Femur (tissue), 1 donor: ENCODE measurements around the gene GINS2.
A peak's percentile ranks its signal among the peaks of the same experiment; 100 is the strongest.

Experiments used
- DNase-seq: peaks from one replicate; pipeline ENCODE4 v3.0.0-alpha.2; 2017

GINS2 gene

DNA sequence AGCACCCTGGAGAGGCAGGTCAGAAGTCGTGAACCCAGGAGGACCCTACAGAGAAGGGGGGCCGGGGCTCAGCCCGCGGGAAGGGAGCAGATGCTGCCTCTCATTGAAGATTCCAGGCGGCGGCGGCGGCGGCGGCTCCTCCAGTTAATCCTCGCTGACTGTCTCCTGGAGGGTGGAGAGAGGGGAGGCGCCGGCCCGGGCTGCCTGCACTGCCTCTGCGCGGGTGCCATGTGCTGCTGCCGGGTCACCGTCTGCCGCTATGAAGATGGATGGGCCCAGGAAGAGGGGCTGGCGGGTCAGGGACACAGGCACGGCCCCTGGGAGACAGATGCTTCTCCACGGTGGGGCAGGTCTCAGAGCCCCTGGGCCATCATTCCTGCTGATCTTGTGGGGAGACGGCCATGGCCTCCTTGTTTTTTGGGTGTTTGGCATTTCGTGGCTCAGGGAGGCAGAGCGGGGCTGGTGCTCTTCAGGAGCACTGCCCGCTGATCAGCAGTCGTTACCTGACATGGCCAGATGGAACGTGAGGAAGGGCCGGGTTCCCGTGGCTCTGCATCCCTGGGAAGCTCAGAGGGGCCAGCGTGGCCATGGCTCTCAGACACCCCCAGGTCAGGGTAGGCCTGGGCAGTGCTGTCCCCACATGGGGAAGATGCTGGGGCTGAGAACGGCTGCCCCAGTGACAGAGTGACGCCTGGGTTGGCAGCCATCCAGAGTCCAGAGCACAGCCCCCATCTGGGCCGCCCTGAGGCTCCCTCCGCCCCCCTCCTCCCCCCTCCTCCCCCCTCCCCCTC, 36.1 kb downstream of the GINS2 start:
- peak; percentile 73 for DNase-seq

DNA sequence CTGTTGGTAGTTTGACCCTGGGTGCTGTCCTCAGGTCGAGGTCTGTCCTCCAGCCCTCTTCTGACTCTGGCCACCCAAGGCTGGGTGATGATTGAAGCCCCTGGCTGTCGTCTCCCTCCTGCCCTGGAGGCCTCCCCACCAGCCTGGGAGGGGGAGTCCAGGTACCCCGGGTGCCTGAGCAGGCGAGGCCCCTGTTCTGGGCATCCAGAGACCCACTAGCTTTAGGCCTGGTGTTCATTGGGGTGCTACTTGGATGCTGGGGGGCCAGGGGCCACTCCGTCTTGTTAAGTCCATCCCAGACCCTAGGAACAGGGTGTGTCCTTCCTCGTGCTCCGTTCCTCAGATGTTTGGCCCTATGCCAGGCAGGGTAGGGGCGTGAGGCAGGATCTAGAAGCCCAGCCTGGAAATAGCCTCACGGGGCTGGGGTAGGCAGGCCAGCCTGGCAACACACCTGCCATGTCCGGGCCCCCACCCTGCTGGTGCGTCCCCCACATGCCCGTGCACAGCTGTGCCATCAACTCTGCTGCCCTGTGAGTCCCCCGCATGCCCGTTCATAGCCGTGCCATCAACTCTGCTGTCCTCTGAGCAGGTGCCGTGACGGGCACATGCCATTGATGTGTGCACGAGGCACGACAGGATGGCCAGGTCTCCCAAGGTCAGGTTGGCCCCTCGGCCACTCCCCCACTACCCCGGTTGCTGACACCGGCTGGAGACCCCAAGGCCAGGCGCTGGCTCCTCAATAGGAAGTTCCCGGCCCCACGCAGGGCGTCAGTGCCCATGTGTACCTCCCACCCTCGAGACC, 36.9 kb downstream of the GINS2 start:
- DNase-seq = peak; percentile 61

DNA sequence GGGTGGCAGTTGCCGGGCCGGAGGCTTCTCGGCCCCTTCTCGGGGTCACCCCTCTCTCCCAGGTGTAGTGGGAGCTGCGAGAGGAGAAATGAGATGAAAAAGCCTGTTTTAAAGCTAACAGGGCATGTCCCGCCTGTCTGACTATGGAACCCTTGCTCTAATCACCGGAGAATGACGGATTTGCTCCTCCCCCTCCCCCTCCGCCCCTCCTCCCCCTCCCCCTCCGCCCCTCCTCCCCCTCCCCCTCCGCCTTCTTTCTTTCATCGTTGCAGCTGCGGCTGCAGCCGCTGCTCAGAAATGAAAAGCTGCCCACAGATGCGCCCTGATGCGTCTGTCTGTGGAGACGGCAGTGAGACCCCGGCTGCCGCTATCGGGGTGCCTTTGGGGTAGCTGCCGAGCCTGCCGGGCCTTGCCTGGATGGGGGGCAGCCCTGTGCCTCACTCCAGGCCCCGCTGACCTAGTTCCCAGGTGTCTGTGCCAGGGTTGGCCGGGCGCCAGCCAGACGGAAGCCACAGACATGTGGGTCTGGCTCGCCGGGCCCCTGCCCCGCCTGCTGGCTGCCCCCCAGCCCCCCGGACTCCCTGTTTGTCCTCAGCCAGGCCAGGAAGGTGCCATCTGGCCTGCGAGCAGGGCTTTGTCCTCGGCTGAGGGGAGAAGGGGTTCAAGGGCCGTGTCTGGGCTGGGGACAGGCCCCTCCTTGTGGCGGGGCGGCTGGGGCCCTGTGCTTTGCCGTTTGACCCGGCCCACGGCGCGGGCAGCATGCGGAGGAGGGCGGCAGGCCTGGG, 37.7 kb downstream of the GINS2 start:
- DNase-seq = peak; percentile 61

DNA sequence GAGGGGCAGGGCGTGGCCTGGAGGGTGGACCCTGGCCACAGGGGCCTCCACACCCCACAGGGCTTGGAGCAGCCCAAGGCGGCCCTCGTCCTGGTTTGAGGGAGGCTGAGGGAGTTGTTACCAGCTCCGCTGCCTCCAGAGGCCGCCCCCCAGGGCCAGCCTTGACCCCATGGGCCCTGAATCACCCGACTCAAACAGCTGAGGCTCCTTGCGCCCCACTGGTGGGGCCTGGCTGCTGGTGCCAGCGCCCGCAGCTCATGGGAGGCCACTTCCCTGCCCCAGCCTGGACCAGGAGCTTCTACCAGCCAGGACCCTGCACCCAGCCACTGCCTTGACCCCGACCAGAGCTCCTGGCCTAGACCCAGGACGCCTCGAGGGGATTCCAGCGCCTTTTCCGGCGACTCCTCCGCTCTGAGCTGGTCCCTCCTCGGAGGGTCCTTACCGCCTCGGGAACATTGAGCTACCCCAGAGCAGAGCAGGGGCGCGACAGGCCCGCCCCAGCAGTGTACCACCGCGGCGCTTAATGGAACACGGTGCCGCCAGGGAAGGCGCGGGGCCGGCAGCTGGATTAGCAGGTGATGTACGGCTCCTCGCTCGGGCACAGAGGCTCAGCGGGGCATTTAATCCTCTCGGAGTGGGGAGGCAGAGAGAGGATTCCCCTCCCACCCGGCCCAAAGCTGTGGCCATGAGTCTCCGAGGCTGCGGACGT, 38.5 kb downstream of the GINS2 start:
- DNase-seq = no peak

DNA sequence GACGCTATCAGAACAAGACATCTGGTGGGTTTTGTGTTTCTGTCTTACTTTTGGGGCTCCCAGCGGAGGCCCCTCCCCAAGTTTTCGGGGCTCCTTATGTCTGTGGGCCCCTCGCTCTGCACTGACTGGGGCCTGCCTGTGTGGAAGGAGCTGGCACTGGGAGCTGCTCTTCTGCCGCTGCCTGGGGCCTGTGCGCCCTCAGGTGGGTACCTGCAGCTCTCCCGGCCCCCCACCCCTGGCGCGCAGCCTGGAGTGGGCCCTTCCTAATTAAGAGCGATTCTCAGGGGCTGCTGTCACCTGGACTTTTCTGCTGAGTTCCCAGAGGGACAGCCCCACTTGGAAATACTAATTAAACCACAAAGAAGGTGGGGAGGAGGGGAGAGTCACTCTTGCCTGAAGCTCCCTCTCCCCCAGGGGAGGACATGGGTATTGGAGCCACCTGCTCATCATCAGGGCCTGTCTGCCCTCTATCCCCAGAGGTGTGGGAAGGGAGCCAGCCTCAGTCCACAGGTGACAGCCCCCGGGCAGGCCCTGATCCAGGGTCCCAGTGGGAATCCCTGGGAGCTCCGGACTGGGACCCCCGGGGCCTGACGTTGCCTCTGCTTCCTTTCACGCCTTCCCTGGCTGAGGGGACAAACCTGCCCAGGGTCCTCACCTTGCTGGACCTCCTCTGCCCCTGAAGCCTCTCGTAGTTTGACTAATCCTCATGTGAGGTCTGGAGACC, 39.2 kb downstream of the GINS2 start:
- no peak for DNase-seq

DNA sequence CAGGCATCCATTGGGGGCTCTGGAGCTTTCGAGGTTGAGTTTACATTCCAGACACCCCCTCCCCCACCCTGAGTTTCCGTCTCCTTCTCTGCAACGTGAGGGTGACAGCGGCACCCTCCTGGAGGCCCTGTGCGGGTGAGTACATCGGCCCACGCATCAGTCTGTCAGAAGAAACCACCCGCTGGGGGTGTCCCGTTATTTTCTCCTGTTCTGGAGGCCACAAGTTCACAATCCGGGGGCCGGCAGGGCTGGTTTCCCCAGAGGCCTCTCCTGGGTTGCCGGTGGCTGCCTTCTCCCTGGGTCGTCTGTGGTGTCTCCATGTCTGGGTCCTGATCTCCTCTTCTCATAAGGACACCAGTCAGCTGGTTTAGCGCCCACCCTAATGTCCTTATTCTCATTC, 39.9 kb downstream of the GINS2 start:
- DNase-seq = no peak

DNA sequence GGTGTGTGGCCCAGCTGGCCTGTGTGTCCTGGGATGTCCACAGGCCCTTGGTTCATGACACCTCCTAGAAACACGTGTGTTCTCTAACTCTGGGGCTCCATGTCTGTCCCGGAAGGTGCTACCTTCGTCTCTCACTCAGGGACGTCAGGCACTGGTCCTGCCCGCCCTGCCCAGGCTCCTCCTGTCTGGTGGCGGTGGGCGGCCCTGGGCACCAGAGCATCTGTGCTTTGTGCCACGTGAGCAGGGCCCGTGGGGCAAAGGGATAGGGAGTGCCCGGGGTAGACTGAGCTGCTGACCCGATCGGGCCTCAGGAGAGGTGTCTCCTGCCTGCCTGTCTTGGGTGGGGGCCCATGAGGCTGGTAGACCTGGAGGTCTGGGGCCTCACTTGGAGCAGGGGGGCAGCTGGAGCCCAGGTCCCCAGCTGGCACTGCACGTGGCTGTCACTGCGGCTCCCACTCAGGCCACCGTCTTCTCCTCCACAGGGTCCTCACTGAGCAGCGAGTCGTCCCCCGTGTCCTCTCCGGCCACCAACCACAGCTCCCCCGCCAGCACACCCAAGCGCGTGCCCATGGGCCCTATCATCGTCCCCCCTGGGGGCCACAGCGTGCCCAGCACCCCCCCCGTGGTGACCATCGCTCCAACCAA, 40.6 kb downstream of the GINS2 start:
- DNase-seq = no peak

DNA sequence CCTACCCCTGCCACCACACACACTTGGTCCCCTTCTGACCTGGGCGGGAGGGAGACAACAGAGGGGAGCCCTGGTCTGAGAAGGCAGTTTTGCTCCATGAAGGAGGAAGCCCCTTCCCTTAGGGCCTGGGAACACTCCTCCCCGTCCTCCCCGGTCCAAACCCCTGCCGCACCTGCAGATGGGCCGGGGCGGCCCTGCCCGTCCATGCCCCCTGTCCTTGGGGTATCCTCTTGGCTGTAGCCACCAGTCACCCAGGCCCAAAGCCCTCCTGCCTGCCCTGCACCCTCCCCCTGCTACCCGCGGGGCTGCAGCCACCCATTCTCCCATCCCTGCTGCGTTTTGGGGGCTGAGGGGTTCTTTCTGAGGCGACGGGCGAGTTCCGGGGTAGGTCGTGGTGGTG, 41.8 kb downstream of the GINS2 start:
- no peak for DNase-seq

DNA sequence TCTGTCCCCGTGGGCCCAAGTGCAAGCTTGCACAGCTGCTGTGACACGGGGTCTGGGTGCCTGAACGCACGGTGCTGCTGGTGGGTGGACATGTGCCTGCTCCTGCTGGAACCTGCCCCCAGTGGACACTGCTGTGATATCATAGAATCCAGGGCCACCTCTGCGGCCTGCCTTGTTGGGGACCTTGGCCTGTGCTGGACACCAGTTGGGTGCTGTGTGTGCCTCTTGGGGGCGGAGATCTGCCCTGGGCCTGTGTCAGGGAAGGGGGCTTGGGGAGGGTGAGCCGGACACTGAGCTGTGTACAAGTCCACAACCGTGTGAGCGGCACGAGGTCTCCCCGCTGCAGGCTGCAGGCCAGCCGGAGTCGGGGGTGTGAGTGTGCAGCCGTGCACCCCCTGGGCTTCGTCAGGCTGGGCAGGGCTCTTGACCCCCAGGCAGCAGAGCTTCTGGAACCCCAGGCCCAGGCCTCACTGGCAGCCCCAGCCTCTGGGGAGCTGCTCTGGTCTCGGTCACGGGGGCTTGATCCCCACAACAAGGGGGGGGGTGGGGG, 42.3 kb downstream of the GINS2 start:
- DNase-seq = no peak

DNA sequence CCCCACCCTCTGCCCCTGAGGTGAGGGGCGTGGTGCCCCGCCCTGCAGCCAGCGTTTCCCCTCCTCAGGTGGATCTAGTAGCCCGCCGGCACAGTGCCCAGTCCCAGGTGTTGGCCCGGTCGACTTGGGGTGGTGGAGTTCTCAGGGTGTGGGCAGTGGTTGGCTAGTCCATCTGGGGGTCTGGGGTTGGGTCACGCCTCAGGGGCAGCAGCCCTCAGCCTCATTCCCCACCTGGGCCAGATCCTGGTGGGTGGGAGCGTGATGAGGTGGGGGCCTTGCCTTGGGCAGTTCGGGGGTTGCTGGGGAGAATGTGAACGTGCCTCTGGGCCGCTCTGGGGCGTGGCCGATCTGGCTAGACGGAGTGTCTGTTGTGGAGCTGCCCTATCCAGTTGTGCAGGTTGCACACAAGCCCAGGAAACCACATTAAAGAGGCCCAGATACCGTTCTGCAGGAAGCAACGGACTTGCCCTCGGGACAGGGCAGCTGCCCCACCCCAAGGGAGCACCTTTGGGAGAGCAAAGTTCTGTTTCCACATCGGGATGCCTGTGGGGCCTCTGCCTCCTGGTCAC, 43.6 kb downstream of the GINS2 start:
- DNase-seq = no peak

DNA sequence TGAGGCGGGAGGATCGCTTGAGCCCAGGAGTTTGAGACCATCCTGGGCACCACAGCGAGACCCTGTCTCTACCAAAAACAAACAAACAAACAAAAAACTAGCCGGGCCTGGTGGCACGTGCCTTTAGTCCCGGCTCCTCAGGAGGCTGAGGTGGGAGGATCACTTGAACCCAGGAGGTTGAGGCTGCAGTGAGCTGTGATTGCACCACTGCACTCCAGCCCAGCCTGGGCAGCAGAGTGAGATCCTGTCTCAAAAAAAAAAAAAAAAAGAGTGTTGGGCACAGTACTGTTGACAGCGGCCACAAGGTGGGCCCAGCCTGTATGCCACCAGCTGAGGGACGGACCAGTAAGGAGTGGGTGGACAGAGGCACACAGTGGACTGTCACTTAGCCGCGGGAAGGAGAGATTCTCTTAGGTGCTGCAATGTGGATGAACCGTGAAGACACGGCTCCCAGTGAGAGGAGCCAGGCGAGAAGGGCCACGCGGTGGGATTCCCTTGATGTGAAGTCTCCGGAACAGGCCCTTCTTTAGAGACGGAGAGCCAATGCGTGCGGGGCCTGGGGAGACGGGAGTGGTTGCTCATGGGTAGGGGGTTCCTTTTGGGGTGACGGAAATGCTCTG, 44.6 kb downstream of the GINS2 start:
- no peak for DNase-seq

DNA sequence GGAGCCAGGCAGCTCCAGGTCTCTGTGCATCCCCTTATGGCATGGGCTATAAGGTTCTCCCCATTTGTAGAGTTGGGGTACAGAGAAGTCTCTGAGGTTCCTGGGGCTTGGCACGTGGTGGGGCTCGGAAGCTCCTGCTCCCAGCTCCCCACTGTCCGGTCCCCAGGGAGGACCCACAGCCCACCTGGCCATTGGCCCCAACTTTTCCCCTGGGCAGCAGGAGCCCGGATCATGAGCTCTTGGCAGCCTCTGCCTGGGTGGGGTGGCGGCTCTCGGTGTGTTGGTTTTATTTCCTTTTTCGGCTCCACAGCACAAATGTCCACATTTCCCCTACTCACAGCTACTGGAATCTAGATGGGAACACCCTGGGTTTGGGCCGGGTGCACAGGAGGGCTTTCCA, 45.1 kb downstream of the GINS2 start:
- no peak for DNase-seq

DNA sequence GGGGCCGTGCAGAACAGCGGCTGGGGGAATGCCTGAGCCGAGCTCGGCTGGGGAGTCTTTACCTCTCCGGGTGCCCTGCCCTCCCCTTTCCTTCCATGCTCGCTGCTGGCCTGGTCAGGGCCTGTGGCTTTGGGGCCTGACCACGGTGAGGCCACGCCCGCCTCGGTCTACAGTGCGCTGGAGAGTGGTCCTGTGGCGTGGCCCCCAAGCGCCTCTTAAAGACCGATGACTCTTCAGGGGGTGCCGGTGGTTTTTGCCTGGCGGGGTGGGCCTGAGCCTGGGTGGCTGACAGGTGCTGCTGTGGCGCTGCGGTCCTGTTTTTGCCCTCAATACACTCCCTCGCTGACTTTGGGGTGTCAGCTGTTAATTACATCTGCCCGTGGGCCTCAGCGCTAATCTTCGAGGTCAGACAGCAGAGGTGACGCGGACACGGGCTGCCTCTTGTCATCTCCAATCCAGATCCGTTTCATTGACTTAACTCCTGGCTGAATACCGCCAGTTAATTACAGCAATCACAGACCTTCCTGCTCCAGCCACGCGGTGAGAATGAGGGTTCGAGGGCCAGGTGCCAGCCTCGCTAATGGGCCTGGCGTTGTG, 45.9 kb downstream of the GINS2 start:
- no peak for DNase-seq

DNA sequence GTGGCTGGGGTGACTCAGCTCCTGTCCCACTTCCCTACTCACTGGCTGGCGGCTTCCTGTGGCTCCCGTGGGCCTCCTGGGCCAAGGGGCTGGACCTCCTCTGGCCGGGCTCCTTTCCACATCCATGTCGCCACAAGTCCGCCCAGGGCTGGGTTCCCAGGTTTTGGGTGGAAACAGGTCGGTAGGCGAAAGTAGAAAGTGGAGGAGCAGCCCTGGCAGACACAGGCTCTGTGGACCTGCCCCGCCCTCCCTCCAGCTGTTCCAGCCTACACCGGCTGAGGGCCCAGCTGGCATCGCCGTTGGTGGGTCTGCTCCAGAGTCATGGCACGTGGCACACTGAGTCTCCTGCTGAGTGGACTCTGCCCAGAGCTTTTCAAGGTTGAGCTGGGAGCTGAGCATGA, 47.0 kb downstream of the GINS2 start:
- peak; percentile 76 for DNase-seq

DNA sequence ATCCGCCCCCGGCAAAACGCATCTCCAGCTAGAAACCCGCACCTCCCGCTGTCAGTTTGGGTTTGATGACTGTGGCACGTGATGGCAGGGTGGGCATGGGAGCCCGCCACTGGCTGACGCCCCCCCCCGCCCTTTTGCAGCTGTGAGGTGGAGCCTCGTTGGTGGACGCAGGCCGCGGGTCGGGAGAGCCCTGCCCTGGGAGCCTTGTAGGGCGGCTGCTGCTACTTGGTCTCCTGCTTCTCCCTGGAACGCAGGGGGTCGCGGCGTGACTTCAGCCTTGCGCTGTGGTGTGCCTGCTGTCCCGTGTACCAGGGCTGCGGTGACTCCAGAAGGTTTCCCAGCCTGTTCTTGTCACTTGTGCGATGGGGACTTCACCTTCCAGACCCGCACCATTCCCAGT, 47.4 kb downstream of the GINS2 start:
- DNase-seq = no peak

DNA sequence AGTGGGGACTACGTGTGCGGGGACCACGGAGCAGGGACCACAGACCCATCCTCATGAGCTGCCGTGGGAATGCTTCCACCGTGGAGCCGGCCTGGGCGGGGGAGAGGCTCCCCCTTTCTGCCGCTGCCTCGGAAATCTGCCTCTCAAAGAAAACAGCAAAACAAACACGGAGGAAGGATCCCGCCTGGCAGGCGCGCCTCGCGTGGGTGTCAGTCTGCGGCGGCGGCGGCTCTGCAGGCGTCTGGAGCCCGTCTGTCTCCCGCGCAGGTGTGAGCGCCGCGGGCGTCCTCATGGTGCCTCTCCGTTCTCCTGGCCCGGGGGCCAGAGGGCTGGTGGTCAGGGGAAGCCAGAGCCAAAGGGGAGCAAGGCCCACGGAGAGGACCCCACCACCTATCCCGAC, 48.2 kb downstream of the GINS2 start:
- DNase-seq = no peak

DNA sequence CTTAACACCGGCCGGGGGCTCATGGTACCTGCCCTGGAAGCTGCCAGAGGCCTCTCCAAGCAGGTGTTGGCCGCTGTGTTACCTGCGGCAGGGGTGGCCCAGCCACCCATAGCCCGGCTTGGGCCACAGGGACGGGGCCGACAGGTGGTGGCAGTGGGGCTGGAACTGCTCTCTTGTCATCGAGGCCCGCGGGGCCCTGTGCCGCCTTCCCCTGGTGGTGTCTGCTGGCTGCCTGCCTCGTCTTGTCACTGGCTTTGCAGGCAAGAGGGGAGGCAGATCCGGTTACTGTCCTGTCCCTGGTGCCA, 48.5 kb downstream of the GINS2 start:
- no peak for DNase-seq

DNA sequence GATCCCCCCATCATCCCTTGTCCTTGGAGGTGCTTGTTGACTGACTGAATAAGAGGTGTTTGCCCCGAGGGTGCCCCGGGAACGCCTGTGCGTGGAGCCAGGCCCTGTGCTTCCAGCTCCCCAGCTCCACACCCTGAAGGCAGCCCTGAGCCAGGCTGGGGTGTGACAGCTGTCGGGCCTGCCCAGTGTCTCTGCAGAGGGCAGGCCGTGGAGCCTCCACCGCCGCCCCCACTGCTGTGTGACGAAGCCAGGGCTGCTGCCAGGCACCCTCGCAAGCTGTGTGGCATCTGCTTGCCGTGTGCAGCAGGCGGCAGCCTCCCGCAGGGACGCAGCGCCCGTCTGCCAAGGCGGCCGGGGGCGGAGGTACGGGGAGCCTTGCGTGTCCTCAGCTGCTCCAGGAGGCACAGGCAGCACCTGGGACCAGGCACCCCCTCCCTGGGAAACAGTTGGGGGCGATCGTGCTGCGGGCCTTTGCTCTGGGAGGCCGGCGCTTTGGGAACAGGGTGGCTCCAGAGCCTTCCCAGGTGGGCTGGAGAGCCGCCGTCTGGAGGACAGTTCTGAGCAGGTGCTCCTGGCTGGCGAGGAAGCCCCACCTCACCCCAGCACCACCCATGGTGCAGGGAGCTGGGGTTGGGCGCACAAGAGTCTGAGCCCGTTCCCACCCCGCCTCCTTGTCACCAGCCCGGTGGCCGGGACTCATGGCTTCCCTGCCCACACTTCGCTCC, 49.1 kb downstream of the GINS2 start:
- peak; percentile 69 for DNase-seq

DNA sequence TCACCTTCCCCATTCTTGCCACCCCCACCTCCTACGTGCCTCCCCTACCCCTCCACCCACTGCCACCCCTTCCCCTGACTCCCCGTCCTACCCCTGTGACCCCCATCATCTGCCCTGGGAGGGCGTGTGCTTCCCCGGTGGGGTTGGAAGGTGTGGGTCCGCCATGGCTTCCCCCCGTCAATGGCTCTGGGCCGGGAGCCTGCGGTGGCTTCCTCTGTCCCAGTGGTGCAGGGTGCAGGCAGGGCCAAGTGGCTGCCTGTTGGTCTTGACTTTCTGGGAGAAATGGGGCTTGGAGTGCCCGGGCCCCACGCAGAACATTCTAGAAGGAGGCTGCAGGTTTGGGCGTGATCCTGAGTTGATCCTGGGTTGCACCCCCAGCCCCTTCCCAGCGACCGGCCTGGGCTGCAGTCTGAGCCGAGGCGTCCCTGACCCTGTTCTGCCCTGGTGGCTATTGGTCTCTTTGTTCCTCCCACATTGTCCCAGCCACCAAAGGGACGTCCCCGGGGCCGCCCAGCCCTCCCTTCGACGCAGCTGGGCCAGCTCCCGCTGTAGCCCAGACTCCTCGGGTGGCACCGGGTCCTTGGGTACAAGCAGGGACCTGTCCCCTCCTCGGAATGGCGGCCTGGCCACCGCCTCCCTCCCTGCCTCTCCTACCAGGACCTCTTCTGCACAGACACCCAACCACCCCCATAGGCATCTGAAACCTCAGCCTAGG, 49.9 kb downstream of the GINS2 start:
- no peak for DNase-seq
